ENCODE measurements around the gene NOP58. TPM values are rescaled to one million over a fixed set of nuclear protein-coding genes. Genes with fewer than 3 reads are reported as not detected.
A peak's percentile ranks its signal among the peaks of the same experiment; 100 is the strongest.
"Not testable (repeated sequence)": the region's sequence is repeated elsewhere in the genome, so short reads cannot be mapped to it uniquely, and the experiment has no call there.

NOP58 gene
- 336 TPM for total RNA-seq

- Histone ChIP-seq H3K4me3 (ENCODE audit: low read length) (peak within 1 kb of the TSS; percentile 100), H3K27me3 (ENCODE audit: insufficient read depth, low read length) (no peaks in the 10 kb centered on the region), H3K9me3 (ENCODE audit: low read depth, low read length) (no peaks in the 10 kb centered on the region), H3K4me1 (ENCODE audit: insufficient read depth, low read length) (peaks cover 42% of the 10 kb centered on the region)
These were observed at the start of gene NOP58 for GRCh38 chr2:202265467-202266277. NOP58 (plus strand) TSS chr2:202265763; CDS start chr2:202265942, 179 bp downstream.

- Histone ChIP-seq H3K4me3 (ENCODE audit: low read length) (no peak overlapping the region), H3K27me3 (ENCODE audit: insufficient read depth, low read length) (no peaks in the 10 kb centered on the region)
These were observed 43.7 kb upstream of the NOP58 start for GRCh38 chr2:202221873-202222272.

GRCh38 chr2:202237787-202238233, 27.8 kb upstream of the NOP58 start:
- Histone ChIP-seq H3K4me3 (ENCODE audit: low read length) (peak overlapping the region; percentile 81), H3K27me3 (ENCODE audit: insufficient read depth, low read length) (no peaks in the 10 kb centered on the region), H3K4me1 (ENCODE audit: insufficient read depth, low read length) (peaks cover 25% of the 10 kb centered on the region), H3K9me3 (ENCODE audit: low read depth, low read length) (no peaks in the 10 kb centered on the region)

More at GRCh38 chr2:202221873-202222272, 43.7 kb upstream of the NOP58 start:
- Histone ChIP-seq H3K4me1 (ENCODE audit: insufficient read depth, low read length) (no peaks in the 10 kb centered on the region), H3K9me3 (ENCODE audit: low read depth, low read length) (no peaks in the 10 kb centered on the region)

GRCh38 chr2:202238234-202239197, 27.0 kb upstream of the NOP58 start, which contains the start of gene SUMO1:
SUMO1 (minus strand) TSS chr2:202238597; CDS start chr2:202238451, 146 bp downstream.
- Histone ChIP-seq H3K9me3 (ENCODE audit: low read depth, low read length) (no peaks in the 10 kb centered on the region), H3K27me3 (ENCODE audit: insufficient read depth, low read length) (no peaks in the 10 kb centered on the region), H3K4me3 (ENCODE audit: low read length) (peak within 1 kb of the TSS; percentile 81), H3K4me1 (ENCODE audit: insufficient read depth, low read length) (peaks cover 25% of the 10 kb centered on the region)

GRCh38 chr2:202247710-202248109, 17.9 kb upstream of the NOP58 start:
- H3K27me3 ChIP-seq (ENCODE audit: insufficient read depth, low read length); H3K9me3 ChIP-seq (ENCODE audit: low read depth, low read length); H3K4me1 ChIP-seq (ENCODE audit: insufficient read depth, low read length); H3K4me3 ChIP-seq (ENCODE audit: low read length): not testable (repeated sequence)

GRCh38 chr2:202249521-202250253, 15.9 kb upstream of the NOP58 start:
- H3K27me3 ChIP-seq (ENCODE audit: insufficient read depth, low read length) = no peaks in the 10 kb centered on the region
- H3K4me3 ChIP-seq (ENCODE audit: low read length) = no peak overlapping the region
- H3K4me1 ChIP-seq (ENCODE audit: insufficient read depth, low read length) = no peaks in the 10 kb centered on the region
- H3K9me3 ChIP-seq (ENCODE audit: low read depth, low read length) = no peaks in the 10 kb centered on the region

- Histone ChIP-seq H3K4me1 (ENCODE audit: insufficient read depth, low read length) (no peaks in the 10 kb centered on the region), H3K4me3 (ENCODE audit: low read length) (no peak overlapping the region), H3K27me3 (ENCODE audit: insufficient read depth, low read length) (no peaks in the 10 kb centered on the region), H3K9me3 (ENCODE audit: low read depth, low read length) (no peaks in the 10 kb centered on the region)
These were observed 14.1 kb upstream of the NOP58 start for GRCh38 chr2:202251494-202251893.

- Histone ChIP-seq H3K4me3 (ENCODE audit: low read length) (no peak overlapping the region), H3K9me3 (ENCODE audit: low read depth, low read length) (no peaks in the 10 kb centered on the region), H3K4me1 (ENCODE audit: insufficient read depth, low read length) (peaks cover 8% of the 10 kb centered on the region), H3K27me3 (ENCODE audit: insufficient read depth, low read length) (no peaks in the 10 kb centered on the region)
These were observed 4.0 kb upstream of the NOP58 start for GRCh38 chr2:202261531-202261930.

- Histone ChIP-seq H3K27me3 (ENCODE audit: insufficient read depth, low read length) (no peaks in the 10 kb centered on the region), H3K4me3 (ENCODE audit: low read length) (peak overlapping the region; percentile 100), H3K9me3 (ENCODE audit: low read depth, low read length) (no peaks in the 10 kb centered on the region), H3K4me1 (ENCODE audit: insufficient read depth, low read length) (peaks cover 53% of the 10 kb centered on the region)
These were observed 1.9 kb downstream of the NOP58 start for GRCh38 chr2:202267495-202267894.

- H3K9me3 ChIP-seq (ENCODE audit: low read depth, low read length) = no peaks in the 10 kb centered on the region
- H3K4me3 ChIP-seq (ENCODE audit: low read length) = no peak overlapping the region
- peaks cover 51% of the 10 kb centered on the region for H3K4me1 ChIP-seq (ENCODE audit: insufficient read depth, low read length)
- no peaks in the 10 kb centered on the region for H3K27me3 ChIP-seq (ENCODE audit: insufficient read depth, low read length)
These were observed 4.0 kb downstream of the NOP58 start for GRCh38 chr2:202269585-202269984.

- H3K9me3 ChIP-seq (ENCODE audit: low read depth, low read length) = no peaks in the 10 kb centered on the region
These were observed 4.9 kb downstream of the NOP58 start for GRCh38 chr2:202270487-202270886.

GRCh38 chr2:202276078-202276720, 10.6 kb downstream of the NOP58 start:
- not testable (repeated sequence) for H3K4me1 ChIP-seq (ENCODE audit: insufficient read depth, low read length); H3K9me3 ChIP-seq (ENCODE audit: low read depth, low read length); H3K4me3 ChIP-seq (ENCODE audit: low read length); H3K27me3 ChIP-seq (ENCODE audit: insufficient read depth, low read length)

More at GRCh38 chr2:202270487-202270886, 4.9 kb downstream of the NOP58 start:
- Histone ChIP-seq H3K4me1 (ENCODE audit: insufficient read depth, low read length) (peaks cover 48% of the 10 kb centered on the region), H3K4me3 (ENCODE audit: low read length) (no peak overlapping the region), H3K27me3 (ENCODE audit: insufficient read depth, low read length) (no peaks in the 10 kb centered on the region)

GRCh38 chr2:202278036-202278760, 12.6 kb downstream of the NOP58 start:
- Histone ChIP-seq H3K9me3 (ENCODE audit: low read depth, low read length) (no peaks in the 10 kb centered on the region), H3K4me3 (ENCODE audit: low read length) (no peak overlapping the region), H3K4me1 (ENCODE audit: insufficient read depth, low read length) (no peaks in the 10 kb centered on the region), H3K27me3 (ENCODE audit: insufficient read depth, low read length) (no peaks in the 10 kb centered on the region)

- Histone ChIP-seq H3K27me3 (ENCODE audit: insufficient read depth, low read length) (no peaks in the 10 kb centered on the region), H3K4me3 (ENCODE audit: low read length) (no peak overlapping the region), H3K9me3 (ENCODE audit: low read depth, low read length) (no peaks in the 10 kb centered on the region), H3K4me1 (ENCODE audit: insufficient read depth, low read length) (no peaks in the 10 kb centered on the region)
These were observed 13.4 kb downstream of the NOP58 start for GRCh38 chr2:202278944-202279343.
